ENCODE measurements around the gene RANBP3.
"Not testable (repeated sequence)": the region's sequence is repeated elsewhere in the genome, so short reads cannot be mapped to it uniquely, and the experiment has no call there.

RANBP3 gene

DNA sequence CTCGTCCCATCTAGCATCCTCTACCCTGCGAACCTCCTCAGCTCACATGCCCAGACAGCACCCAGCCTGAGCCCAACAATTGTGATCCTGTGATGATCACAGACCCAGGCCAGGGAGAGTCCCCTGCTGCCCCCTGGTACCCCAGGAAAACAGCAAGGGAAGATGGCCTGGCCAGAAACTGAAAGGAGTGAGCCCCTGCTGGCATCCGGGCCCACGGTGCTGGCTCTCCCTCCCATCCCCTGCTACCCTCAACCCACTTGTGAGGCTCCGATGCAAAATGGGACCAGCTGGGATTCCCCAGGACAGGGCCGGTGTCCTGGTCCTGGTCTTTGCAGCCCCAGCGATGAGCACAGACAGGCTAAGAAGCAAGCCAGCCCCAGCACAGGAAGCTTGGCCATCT lies 14.1 kb downstream of the RANBP3 start:
- DNase-seq = no peak

DNA sequence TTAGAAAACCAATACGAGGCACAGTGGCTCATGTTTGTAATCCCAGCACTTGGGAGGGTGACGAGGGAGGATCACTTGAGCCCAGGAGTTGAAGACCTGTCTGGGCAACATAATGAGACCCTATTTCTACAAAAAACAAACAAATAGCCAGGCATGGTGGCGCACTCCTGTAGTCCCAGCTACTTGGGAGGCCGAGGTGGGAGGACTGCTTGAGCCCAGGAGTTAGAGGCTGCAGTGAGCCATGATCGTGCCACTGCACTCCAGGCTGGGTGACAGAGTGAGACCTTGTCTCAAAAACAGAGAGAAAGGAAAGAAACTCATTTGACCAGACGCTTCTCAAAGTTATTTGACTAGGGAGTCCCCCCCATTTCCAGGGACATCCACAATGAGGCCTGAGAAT lies 14.7 kb downstream of the RANBP3 start:
- DNase-seq = not testable (repeated sequence)

GRCh38 chr19:5961969-5962945 lies 15.7 kb downstream of the RANBP3 start:
- peak; percentile 82 to 83 for DNase-seq

GRCh38 chr19:5961641-5961968 lies 16.3 kb downstream of the RANBP3 start:
- DNase-seq = peak in 1 of 2 donors; percentile 33

DNA sequence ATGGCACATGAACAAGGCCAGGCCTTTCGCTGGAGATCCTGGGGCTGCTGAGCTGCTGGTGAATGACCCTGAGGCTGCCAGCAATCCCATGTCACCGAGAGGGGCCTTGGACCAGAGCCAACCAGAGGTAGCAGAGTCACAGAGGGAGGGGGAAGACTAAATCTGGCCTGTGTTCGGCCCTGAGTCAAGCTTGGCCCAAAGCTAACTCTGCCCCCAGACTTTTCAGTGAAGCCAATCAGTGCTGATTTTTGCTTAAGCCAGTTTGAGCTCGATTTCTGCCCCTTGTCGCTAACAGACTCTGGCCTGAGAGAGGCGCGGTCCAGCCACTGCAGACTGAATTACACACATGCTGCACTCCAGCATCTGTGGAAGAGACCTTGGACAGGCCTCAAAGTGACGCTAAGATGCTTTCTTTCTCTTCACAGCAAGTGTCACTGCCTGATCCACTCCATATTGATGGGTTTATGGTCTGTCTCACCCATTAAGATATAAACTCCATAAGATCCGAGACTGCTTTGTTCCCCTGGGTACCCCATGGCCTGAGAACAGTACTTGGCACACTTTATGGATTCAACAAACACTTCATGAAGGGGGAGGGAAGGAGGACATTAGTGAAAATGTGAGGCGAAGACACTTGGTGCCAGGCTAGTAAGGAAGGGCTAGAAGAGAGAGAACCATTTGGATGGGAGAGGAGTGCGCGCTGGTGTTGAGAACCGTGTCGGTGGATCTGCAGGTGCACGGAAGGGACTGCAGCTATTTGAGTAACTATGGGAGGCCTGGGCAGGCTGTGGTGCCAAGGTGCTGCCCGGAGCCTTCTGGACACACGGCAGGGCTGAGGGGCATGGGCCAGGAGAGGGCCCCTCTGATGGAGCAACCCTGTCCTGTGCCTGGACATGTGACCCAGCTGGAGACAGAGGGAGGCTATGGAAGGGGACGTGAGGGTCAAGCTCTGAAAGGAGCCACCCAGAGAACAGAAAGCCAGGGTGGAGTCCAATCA lies 17.6 kb downstream of the RANBP3 start:
- DNase-seq = no peak

- no peak for DNase-seq
Observed at GRCh38 chr19:5959260-5960004, 18.5 kb downstream of the RANBP3 start.

GRCh38 chr19:5958851-5959122 lies 19.2 kb downstream of the RANBP3 start:
- no peak for DNase-seq

DNA sequence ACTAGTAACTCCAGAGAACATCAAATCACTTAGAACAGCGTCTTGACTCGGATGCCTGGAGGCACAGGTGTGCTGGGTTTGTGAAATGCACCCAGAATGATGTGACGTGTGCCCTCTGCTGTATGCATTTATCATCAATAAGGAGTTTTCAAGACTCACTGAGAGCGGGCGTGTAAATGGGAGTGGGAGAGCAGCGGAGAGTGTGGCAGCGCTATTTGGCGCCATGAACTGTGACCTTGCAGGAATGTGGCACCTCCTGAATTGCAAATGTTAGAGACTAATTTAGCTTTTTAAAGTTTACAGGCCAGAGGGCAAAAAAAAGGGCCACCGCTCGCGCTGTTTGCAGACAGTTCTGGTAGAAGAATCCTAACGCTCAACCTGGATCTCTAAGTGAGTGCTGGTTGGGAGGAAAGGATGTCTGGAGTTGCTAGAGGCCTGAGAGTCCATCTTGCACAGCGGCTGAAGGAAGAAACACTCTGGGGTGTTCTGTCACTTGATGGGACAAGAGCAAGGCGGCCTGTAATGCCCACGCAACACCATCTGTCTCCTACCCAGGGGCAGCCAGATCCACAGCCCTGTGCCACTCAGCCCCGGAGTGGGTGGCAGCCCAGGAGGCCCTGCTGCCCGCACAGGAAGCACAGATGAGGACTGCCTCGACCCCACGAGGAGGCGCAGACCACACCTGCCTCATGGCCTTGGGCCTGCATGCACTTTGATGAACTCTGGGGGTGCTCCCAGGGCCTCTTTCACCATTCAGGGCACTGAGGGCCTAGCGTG lies 19.7 kb downstream of the RANBP3 start:
- no peak for DNase-seq

DNA sequence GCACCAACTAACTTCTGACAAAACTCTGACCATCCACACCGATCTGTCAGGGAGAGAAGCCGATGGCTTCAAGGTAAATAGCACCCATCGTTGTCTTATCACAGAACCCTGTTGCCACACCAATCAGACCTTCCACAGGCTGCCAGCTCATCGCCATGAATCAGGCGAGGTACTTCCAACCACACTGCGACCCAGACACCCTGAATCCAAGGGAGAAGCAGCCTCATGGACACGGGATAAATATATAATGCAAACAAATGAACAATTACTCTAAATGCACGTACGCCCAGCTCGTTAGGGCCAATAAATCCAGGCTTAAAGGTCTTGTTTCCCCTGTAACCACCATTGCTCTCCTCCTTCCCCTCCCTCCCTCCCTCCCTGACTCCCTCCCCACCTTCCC lies 20.8 kb downstream of the RANBP3 start:
- DNase-seq = no peak

DNA sequence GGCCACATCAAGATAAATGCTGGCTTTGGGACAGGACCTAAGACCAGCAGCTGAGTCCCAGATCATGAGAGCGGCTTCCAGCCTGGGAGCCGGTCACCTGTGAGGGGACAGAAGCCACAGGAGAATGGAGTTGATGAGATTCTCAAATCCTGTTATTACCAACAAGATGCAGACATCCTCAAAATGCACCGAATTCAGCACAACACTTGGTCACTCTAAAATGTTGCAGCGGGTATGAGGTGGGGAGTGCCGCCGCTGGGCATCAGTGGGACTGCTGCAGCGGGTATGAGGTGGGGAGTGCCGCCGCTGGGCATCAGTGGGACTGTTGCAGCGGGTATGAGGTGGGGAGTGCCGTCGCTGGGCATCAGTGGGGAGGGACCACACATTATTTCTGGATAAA lies 21.2 kb downstream of the RANBP3 start:
- no peak for DNase-seq

- DNase-seq = no peak
Observed at GRCh38 chr19:5956323-5956722, 21.6 kb downstream of the RANBP3 start.

DNA sequence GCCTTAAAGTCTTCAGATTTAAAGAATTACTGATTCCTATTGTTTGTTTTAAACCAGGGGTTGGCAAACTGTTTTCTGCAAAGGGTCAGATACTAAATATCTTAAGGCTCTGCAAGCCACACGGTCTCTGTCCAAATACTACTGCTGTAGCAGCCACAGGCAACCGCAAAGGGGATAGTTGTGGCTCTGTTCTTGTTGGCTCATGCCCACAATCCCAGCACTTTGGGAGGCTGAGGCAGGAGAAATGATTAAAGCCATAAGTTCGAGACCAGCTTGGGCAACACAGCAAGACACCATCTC lies 22.4 kb downstream of the RANBP3 start:
- no peak for DNase-seq

GRCh38 chr19:5954293-5954692 lies 23.6 kb downstream of the RANBP3 start:
- no peak for DNase-seq

DNA sequence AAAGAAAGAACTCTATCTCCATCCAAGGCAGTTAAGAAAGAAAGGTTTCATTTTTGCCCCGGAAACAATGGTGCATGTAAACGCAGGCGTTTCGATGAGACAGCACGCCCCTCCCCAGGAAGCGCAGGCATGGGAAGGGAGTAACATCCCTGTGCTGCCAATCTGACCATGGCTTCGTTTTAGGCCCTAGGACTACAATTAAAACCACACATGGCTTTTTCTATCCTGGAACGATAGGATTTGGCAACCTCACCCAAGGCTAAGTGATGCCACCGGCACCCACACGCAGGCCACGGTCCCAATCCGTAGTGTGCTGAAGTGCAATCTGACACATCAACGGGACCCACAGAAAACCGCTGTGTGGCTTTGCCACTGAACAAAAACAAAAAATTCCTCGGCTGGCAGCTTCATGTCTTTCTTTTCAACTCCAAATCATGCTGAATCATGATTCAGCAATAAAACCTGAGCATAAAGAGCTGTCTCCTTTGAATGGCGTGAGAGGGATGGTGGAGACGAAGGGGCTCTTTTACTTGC lies 24.2 kb downstream of the RANBP3 start:
- DNase-seq = peak in 1 of 2 donors; percentile 29

- DNase-seq = no peak
Observed at GRCh38 chr19:5953030-5953589, 24.8 kb downstream of the RANBP3 start.

DNA sequence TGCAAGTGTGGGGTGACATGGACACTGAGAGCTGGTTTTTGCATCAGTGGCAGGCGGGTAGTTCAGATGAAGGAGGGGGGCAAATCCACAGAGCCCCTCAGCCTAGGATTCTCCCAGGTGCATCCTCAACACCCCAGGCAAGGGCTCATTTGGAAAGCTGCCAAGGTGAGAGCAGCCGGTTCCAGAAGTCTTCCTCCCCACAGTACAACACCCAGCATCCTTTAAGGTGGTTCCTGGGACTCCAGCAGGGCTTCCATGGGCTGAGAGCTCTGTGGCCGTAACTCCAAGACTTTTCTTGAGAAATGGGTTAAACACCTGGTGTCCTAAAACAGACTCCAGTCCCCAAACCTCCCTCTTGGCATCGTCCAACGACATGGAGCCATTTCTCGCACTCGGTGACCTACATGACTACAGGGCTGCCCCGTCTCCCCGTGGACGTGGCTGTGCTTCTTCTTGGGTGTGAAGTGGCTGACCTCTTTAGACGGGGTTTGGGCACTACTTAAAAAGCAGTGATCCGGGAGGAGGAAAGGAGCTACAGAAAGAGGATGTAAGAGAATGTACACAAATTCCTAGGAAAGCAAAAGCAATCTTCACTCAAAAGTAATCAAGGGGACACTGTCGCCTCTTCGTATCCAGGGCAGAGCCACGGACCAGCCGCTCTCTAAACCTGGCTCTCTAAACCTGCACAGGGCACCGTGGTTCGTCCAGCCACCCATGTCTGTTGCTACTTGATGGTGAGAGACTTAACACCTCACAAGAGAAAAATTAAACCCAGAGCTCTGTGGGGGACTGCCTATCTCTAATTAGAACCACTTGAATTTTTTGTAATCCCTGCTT lies 25.5 kb downstream of the RANBP3 start:
- DNase-seq = no peak

GRCh38 chr19:5951338-5951861 lies 26.5 kb downstream of the RANBP3 start:
- DNase-seq = peak in 1 of 2 donors; percentile 30

GRCh38 chr19:5950741-5951140 lies 27.2 kb downstream of the RANBP3 start:
- DNase-seq = peak in 1 of 2 donors; percentile 24

GRCh38 chr19:5949792-5950305 lies 28.1 kb downstream of the RANBP3 start:
- peak in 1 of 2 donors; percentile 31 for DNase-seq
